Measurements from ENCODE around the gene PPME1.

Gene PPME1

DNA sequence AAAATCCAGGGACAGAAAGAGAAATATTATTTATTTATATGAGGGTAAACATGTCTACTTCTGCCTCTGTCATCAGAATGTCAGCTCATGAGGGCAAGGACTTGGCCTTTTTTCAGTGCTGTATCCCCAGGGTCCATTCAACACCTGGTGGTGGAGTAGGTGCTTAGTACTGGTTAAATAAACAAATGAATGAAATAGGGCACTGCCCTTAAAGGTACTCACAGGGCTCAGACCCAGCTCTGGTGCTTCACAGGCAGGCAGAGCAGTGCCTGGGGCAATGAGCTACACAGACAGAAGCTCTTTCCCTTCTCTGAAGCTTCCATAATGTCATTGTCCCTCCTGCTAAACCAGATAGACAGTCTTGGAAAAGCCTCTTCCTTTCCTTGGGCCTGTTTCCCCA is 109.4 kb downstream of the PPME1 start:
- DNase-seq (ENCODE audit: low read depth in 2 of 2): no peak

DNA sequence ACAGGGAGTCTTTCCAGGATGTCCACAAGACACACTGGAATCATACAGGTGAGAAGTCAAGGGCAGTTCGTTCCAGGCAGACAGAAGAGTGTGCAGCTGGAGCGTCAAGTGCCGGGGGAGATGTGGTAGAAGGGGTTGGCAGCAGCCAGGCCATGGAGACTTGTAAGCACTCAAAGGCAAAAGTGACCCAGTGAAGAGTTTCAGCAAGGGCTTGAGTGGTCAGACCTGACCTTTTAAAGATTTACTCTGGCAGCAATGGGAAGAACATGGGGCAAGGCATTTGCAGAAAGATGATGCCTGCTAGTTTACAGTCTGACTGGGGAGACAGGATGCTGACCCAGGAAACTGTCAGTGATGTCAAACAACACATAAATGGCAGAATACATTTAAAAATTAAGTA is 111.3 kb downstream of the PPME1 start:
- DNase-seq (ENCODE audit: low read depth in 2 of 2): no peak

DNA sequence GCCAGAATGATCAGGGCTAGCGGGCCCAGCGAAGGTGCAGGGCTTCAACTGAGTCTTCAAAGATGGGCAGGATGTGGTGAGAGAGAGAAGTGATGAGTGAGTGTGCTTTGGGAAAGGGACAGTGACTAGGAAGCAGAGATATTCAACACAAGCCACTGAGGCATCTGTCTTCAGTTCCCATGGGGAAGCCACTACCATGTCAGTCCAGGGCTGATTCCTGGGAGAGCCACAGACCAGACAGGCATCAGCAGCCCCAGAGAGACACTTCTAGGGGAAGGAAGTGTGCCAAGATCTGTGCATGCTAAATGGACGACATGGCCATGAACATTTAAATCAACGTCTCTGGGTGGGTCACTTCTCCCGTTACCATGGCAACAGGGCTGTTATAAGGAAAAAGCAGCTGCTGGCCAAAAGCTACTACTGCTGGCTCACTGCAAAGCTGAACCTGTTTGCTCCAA is 111.9 kb downstream of the PPME1 start:
- DNase-seq (ENCODE audit: low read depth in 2 of 2): no peak

DNA sequence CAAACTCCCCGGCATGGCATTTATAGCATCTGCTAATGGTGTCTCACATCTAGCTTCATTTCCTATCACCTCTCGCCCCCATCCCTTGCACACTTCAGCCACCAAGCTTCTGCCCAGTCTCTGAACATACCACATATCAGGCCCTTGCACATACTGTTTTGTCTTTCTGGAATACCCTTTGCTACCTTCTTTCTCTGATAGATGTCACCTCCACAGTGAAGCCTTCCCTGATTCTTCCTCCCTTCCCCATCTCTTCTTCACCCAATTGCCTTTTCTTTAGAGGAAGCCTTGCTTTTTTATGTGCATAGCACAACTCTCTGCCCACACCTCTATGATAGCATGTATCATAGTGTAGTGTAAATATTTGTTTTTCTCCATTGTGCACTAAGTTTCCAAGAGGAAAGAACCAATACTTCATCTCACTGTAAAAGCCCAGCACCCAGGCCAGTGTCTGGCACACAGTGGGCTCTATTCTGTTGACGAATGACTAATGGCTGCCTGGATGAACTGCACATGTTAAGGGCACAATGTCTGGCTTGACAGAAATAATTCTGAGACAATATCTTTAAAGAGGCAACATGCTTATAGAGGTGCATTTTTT is 112.6 kb downstream of the PPME1 start:
- no peak for DNase-seq (ENCODE audit: low read depth in 2 of 2)

DNA sequence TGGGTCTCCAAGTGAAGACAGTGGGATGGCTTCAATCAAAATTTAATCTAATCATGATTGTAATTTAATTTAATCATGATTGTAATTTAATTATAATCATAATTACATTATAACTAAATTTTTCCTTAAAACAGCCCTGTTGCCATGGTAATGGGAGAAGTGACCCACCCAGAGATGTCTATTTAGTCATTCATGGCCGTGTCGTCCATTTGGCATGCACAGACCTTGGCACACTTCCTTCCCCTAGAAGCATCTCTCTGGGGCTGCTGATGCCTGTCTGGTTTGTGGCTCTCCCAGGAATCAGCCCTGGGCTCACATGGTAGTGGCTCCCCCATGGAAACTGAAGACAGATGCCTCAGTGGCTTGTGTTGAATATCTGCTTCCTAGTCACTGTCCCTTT is 113.4 kb downstream of the PPME1 start:
- DNase-seq (ENCODE audit: low read depth in 2 of 2): no peak

DNA sequence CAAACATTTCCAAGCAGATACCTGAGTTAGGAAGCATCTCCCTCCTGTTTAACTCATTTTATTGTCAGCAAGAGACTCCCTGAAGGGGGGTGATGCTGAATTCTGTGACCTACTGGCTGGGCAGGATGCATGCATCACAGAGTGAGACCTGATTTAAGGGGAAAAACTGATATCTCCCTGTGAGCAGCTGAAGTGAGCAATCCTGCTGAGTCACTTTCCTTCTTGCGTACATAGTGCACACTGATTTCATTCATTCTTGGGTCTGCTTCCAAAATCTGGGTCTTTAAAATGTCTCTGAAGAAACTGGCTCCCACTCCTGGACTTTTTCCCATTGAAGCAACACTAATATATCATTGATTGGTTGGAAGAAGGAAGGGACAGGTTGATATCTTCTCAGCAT is 117.1 kb downstream of the PPME1 start:
- no peak for DNase-seq (ENCODE audit: low read depth in 2 of 2)

DNA sequence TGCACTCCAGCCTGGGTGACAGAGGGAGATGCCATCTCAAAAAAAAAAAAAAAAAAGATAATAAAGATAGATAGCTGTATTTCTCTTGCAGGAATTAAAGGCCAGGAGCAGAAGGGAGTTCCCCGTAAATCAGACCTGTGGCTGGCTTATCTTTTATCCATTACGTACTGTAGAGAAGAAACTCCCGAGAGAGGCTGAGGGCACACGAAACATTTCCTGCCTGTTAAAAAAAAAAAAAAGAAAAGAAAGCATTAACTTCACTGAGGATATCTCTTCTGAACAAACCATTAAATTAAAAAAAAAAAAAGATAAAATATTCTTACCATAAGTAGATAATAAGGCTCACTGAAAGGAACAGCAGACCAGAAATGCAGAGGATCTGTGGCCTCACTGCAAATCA is 117.8 kb downstream of the PPME1 start:
- no peak for DNase-seq (ENCODE audit: low read depth in 2 of 2)

DNA sequence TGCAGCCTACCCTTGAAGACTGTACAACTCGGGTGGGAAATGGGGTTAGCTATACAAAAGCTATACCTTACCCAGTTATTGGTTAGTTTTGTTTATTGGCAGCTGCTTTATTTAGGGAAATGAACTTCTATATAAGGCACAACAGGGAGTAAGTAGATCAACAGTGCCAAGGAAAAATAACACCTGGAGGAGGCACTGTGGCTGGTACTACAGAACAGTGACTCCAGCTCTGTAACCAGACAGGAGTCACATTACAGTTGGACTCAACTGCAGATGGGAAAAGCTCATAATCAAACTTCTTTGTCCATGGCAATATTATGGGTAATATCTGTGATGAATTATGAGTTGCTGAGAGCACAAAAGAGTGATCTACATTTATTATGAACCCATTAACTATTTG is 126.4 kb downstream of the PPME1 start:
- no peak for DNase-seq (ENCODE audit: low read depth in 2 of 2)

DNA sequence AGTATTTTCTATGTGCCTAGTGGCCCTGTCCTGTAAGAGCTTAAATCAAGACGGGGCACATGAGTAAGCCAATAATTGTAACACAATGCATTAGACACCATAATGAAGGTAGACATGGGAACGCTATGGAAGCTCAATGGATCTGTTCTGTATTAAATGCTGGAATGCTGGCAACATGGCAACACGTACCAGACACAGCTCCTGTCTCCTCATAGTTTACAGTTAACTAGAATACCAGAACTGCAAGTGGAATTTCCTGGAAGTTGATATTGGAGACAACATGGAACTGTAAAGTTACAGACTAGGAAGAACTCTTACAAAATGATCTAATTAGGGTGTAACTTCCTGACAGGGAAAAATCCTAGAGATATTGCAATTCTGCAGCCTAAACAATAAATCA is 127.9 kb downstream of the PPME1 start:
- no peak for DNase-seq (ENCODE audit: low read depth in 2 of 2)
